ENCODE data around the gene PWWP3B. TPM values are rescaled to one million over a fixed set of nuclear protein-coding genes. Genes with fewer than 3 reads are reported as not detected.

The PWWP3B gene
- not detected for total RNA-seq

- intact Hi-C loops (cut with micrococcal nuclease): no loop called here
- no peak for ATAC-seq
- Mint-ChIP-seq H3K27me3 (no peaks in the 10 kb centered on the region), H3K9me3 (no peaks in the 10 kb centered on the region), H3K4me1 (ENCODE audit: low read depth) (no peaks in the 10 kb centered on the region), H3K4me3 (no peak within 1 kb of the TSS), H3K36me3 (ENCODE audit: low read depth) (no peaks in the 10 kb centered on the region), H3K27ac (no peak within 1 kb of the TSS)
- TF ChIP-seq, protein P1, sequence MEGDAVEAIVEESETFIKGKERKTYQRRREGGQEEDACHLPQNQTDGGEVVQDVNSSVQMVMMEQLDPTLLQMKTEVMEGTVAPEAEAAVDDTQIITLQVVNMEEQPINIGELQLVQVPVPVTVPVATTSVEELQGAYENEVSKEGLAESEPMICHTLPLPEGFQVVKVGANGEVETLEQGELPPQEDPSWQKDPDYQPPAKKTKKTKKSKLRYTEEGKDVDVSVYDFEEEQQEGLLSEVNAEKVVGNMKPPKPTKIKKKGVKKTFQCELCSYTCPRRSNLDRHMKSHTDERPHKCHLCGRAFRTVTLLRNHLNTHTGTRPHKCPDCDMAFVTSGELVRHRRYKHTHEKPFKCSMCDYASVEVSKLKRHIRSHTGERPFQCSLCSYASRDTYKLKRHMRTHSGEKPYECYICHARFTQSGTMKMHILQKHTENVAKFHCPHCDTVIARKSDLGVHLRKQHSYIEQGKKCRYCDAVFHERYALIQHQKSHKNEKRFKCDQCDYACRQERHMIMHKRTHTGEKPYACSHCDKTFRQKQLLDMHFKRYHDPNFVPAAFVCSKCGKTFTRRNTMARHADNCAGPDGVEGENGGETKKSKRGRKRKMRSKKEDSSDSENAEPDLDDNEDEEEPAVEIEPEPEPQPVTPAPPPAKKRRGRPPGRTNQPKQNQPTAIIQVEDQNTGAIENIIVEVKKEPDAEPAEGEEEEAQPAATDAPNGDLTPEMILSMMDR (IDR thresholded peaks at IDR 0.05): no peak
- no peak for DNase-seq
- ChIA-PET POLR2A (no interaction called here), CTCF (no interaction called here)
Measured at GRCh38 chrX:106168107-106168506, at the start of gene PWWP3B. TSS of gene PWWP3B (plus strand) at chrX:106168305. CDS start at chrX:106205433, 37,128 bp downstream.

- Mint-ChIP-seq H3K4me3 (no peak overlapping the region), H3K27ac (no peak overlapping the region), H3K36me3 (ENCODE audit: low read depth) (no peaks in the 10 kb centered on the region), H3K4me1 (ENCODE audit: low read depth) (no peaks in the 10 kb centered on the region), H3K27me3 (no peaks in the 10 kb centered on the region), H3K9me3 (peaks cover 8% of the 10 kb centered on the region)
- ChIA-PET POLR2A (no interaction called here), CTCF (no interaction called here)
- TF ChIP-seq, protein P1 (IDR thresholded peaks at IDR 0.05): no peak
- DNase-seq: no peak
- intact Hi-C loops (cut with micrococcal nuclease): no loop called here
- no peak for ATAC-seq
Measured at GRCh38 chrX:106139048-106139447, 29.1 kb upstream of the PWWP3B start.

- Mint-ChIP-seq H3K36me3 (ENCODE audit: low read depth) (no peaks in the 10 kb centered on the region), H3K4me3 (no peak overlapping the region), H3K9me3 (peaks cover 10% of the 10 kb centered on the region), H3K27ac (no peak overlapping the region), H3K27me3 (no peaks in the 10 kb centered on the region), H3K4me1 (ENCODE audit: low read depth) (no peaks in the 10 kb centered on the region)
- CTCF ChIA-PET: no interaction called here
- DNase-seq (no peak), ATAC-seq (no peak)
- TF ChIP-seq, protein P1 (IDR thresholded peaks at IDR 0.05): no peak
- intact Hi-C loops (cut with micrococcal nuclease): no loop called here
- POLR2A ChIA-PET: no interaction called here
Measured at GRCh38 chrX:106144755-106145639, 23.1 kb upstream of the PWWP3B start.

GRCh38 chrX:106150701-106151100 lies 17.4 kb upstream of the PWWP3B start:
- Mint-ChIP-seq H3K36me3 (ENCODE audit: low read depth) (no peaks in the 10 kb centered on the region), H3K4me1 (ENCODE audit: low read depth) (no peaks in the 10 kb centered on the region), H3K9me3 (no peaks in the 10 kb centered on the region), H3K4me3 (no peak overlapping the region), H3K27ac (no peak overlapping the region), H3K27me3 (no peaks in the 10 kb centered on the region)
- POLR2A ChIA-PET: no interaction called here
- DNase-seq: no peak
- TF ChIP-seq, protein P1 (IDR thresholded peaks at IDR 0.05): no peak
- intact Hi-C loops (cut with micrococcal nuclease): no loop called here
- no peak for ATAC-seq
- CTCF ChIA-PET: no interaction called here

- POLR2A ChIA-PET: no interaction called here
- Mint-ChIP-seq H3K9me3 (no peaks in the 10 kb centered on the region), H3K27me3 (no peaks in the 10 kb centered on the region), H3K36me3 (ENCODE audit: low read depth) (no peaks in the 10 kb centered on the region), H3K27ac (no peak overlapping the region), H3K4me1 (ENCODE audit: low read depth) (no peaks in the 10 kb centered on the region), H3K4me3 (no peak overlapping the region)
- CTCF ChIA-PET: no interaction called here
- TF ChIP-seq, protein P1 (IDR thresholded peaks at IDR 0.05): no peak
- no peak for DNase-seq
- no peak for ATAC-seq
- intact Hi-C loops (cut with micrococcal nuclease): no loop called here
Measured at GRCh38 chrX:106159861-106160282, 8.2 kb upstream of the PWWP3B start.
